ENCODE measurements around the gene TTC7B. TPM values are rescaled to one million over a fixed set of nuclear protein-coding genes. Genes with fewer than 3 reads are reported as not detected.

Gene TTC7B
- total RNA-seq, 1 donor from 2014 or later: 40.4 TPM

DNA sequence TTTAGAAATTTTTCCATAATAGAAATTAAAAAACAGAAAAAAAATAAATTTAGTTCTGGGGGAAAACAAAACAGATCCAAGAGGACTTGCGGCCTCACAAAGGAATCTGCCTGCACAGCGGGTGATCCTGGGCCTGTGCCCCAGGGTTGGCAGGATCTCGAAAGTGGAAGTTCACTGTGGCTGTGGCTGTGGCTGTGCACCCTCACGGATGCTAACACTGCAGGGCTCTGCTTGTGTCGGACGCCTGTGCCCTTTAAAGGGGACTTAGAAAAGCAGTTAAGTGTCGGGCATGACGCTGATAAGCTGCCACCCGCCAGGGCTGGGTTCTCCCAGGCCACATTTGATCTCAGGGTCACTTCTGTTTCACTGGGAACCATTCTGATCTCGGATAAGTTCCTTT lies 209.1 kb downstream of the TTC7B start:
- no peak for DNase-seq (ENCODE audit: extremely low spot score, unreplicated experiment)
- no peak overlapping the region for H3K4me3 Mint-ChIP-seq
- H3K9me3 Mint-ChIP-seq: no peaks in the 10 kb centered on the region
- no peaks in the 10 kb centered on the region for H3K27me3 Mint-ChIP-seq
- TF ChIP-seq, protein P1, sequence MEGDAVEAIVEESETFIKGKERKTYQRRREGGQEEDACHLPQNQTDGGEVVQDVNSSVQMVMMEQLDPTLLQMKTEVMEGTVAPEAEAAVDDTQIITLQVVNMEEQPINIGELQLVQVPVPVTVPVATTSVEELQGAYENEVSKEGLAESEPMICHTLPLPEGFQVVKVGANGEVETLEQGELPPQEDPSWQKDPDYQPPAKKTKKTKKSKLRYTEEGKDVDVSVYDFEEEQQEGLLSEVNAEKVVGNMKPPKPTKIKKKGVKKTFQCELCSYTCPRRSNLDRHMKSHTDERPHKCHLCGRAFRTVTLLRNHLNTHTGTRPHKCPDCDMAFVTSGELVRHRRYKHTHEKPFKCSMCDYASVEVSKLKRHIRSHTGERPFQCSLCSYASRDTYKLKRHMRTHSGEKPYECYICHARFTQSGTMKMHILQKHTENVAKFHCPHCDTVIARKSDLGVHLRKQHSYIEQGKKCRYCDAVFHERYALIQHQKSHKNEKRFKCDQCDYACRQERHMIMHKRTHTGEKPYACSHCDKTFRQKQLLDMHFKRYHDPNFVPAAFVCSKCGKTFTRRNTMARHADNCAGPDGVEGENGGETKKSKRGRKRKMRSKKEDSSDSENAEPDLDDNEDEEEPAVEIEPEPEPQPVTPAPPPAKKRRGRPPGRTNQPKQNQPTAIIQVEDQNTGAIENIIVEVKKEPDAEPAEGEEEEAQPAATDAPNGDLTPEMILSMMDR (conservative IDR thresholded peaks at IDR 0.05): no peak
- H3K27ac Mint-ChIP-seq: no peak overlapping the region
- H3K4me1 Mint-ChIP-seq (ENCODE audit: unreplicated experiment): peaks cover 23% of the 10 kb centered on the region
- H3K36me3 Mint-ChIP-seq: peaks cover 4% of the 10 kb centered on the region

DNA sequence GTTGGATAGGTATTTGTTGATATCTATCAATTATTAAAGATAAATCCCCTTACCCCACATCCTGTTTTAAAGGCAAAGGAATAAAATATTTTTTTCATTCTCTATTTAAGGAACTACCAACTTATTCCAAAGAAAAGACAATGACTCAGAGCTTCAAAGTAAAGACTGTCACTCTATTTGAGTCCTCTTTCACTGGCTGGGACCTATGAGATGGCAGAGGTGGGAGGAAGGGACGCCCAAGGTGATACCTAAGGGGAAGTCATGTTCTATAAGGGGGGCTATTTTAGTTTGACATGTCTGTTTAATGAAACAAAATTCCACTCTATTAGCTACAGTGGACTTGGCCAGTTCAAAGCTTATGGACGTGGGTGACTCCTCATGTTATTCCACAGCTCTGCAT lies 209.8 kb downstream of the TTC7B start:
- DNase-seq (ENCODE audit: extremely low spot score, unreplicated experiment): no peak
- H3K9me3 Mint-ChIP-seq: no peaks in the 10 kb centered on the region
- H3K36me3 Mint-ChIP-seq: peaks cover 4% of the 10 kb centered on the region
- TF ChIP-seq, protein P1 (conservative IDR thresholded peaks at IDR 0.05): no peak
- no peak overlapping the region for H3K4me3 Mint-ChIP-seq
- no peak overlapping the region for H3K27ac Mint-ChIP-seq
- H3K4me1 Mint-ChIP-seq (ENCODE audit: unreplicated experiment): peaks cover 19% of the 10 kb centered on the region
- H3K27me3 Mint-ChIP-seq: no peaks in the 10 kb centered on the region

DNA sequence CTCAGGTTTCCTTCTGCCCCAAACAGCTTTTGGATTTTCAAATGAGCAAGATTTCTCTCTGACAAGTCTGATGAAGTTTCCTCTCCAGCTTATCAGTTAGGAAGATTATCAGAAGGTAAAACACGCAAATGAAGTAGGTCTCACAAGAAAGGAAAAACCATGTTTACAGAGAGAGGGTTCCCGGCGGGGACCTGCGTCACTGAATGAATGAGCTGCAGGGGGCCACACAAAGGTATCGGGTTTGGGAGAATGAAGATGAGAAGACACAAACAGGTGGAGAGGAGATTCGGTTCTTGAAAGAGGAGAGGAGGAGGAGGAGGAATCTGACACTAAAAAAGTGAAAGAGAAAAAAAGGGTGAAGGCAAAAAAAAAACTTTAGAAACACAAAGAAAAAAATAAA lies 210.8 kb downstream of the TTC7B start:
- H3K9me3 Mint-ChIP-seq: no peaks in the 10 kb centered on the region
- no peaks in the 10 kb centered on the region for H3K27me3 Mint-ChIP-seq
- H3K4me1 Mint-ChIP-seq (ENCODE audit: unreplicated experiment): peaks cover 23% of the 10 kb centered on the region
- no peak for DNase-seq (ENCODE audit: extremely low spot score, unreplicated experiment)
- TF ChIP-seq, protein P1 (conservative IDR thresholded peaks at IDR 0.05): no peak
- no peak overlapping the region for H3K4me3 Mint-ChIP-seq
- no peak overlapping the region for H3K27ac Mint-ChIP-seq
- H3K36me3 Mint-ChIP-seq: peaks cover under 1% of the 10 kb centered on the region

DNA sequence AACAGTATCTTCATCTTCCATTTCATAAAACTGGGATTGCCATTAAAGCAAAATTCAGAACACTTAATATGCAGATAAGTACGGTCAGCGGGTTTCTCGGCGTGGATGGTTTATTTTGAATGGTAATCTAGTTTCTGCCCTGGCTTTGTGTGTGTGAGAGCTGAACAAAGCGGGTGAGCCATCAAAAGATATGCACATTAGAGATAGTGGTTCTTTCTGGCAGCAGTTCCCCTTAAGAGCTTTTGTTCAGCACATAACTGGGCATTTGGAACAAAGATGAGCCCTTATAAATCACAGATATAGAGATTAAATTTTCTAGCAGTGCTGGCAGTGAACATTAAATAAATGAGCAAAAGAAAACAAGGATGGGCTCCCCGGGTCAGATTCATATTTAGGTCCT lies 211.9 kb downstream of the TTC7B start:
- TF ChIP-seq, protein P1 (conservative IDR thresholded peaks at IDR 0.05): no peak
- no peaks in the 10 kb centered on the region for H3K36me3 Mint-ChIP-seq
- H3K4me1 Mint-ChIP-seq (ENCODE audit: unreplicated experiment): peaks cover 28% of the 10 kb centered on the region
- H3K27ac Mint-ChIP-seq: no peak overlapping the region
- no peak for DNase-seq (ENCODE audit: extremely low spot score, unreplicated experiment)
- no peaks in the 10 kb centered on the region for H3K27me3 Mint-ChIP-seq
- H3K4me3 Mint-ChIP-seq: no peak overlapping the region
- no peaks in the 10 kb centered on the region for H3K9me3 Mint-ChIP-seq

DNA sequence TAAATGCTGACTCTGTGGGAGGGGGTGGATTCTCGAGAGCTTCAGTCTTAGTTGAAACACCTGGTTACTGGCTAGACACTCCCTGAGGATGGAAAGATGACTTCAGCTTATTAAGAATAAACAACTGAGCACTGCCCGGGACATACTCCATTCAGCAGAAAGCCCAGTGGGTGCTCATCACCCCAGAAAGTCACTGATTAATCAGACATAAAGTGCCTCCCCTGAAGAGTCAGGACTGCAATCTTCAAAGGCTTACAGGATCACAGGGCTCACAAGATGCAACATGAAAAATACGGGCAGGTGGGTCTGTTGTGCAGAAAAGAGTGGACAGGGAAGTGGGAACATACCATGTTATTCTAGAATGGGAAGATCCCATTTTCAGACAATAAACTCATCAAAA lies 212.4 kb downstream of the TTC7B start:
- H3K27me3 Mint-ChIP-seq: no peaks in the 10 kb centered on the region
- DNase-seq (ENCODE audit: extremely low spot score, unreplicated experiment): no peak
- no peaks in the 10 kb centered on the region for H3K36me3 Mint-ChIP-seq
- no peaks in the 10 kb centered on the region for H3K9me3 Mint-ChIP-seq
- no peak overlapping the region for H3K4me3 Mint-ChIP-seq
- TF ChIP-seq, protein P1 (conservative IDR thresholded peaks at IDR 0.05): no peak
- H3K27ac Mint-ChIP-seq: no peak overlapping the region
- H3K4me1 Mint-ChIP-seq (ENCODE audit: unreplicated experiment): peaks cover 30% of the 10 kb centered on the region

DNA sequence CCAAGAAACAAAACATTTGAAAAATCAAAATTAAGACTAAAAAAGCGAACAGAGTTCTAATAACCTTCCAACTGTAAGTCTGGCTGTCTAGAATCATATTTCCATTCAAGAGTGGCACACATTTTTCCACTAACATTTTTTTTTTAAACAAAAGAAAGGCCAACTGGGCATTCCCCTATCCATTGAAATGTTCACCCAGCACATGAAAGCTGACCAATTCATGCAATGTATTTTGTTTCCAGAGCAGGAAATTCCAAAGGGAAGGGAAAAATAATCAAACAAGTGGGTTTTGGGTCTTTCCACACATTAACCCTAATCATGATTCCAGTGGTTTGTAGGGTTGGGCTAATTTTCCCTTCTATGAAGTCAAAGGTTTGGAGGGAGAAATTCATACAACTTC lies 212.9 kb downstream of the TTC7B start:
- H3K4me3 Mint-ChIP-seq: no peak overlapping the region
- H3K27ac Mint-ChIP-seq: no peak overlapping the region
- H3K27me3 Mint-ChIP-seq: no peaks in the 10 kb centered on the region
- TF ChIP-seq, protein P1 (conservative IDR thresholded peaks at IDR 0.05): no peak
- DNase-seq (ENCODE audit: extremely low spot score, unreplicated experiment): no peak
- no peaks in the 10 kb centered on the region for H3K9me3 Mint-ChIP-seq
- H3K36me3 Mint-ChIP-seq: no peaks in the 10 kb centered on the region
- peaks cover 30% of the 10 kb centered on the region for H3K4me1 Mint-ChIP-seq (ENCODE audit: unreplicated experiment)

Measured in type B pancreatic cell (in vitro differentiated cells).